CD8-positive, alpha-beta memory T cell (primary cell): ENCODE measurements around the gene SEZ6L. TPM values are rescaled to one million over a fixed set of nuclear protein-coding genes. Genes with fewer than 3 reads are reported as not detected.

Source experiments
- CTCF ChIA-PET: fragments of 350-600 bp; sonication (Branson Sonifier 250); formaldehyde crosslinking; loops from one replicate; lab custom pipeline; 2021; ENCODE audit warnings: antibody characterized with exemption; lab: Charles Lee
- POLR2A ChIA-PET: fragments of 350-600 bp; sonication (Branson Sonifier 250); formaldehyde crosslinking; loops from one replicate; lab custom pipeline; 2021; ENCODE audit warnings: antibody characterized with exemption; lab: Charles Lee
- DNase-seq, 5 donors: peaks; one replicate each; pipeline versions ENCODE4 v3.0.0 to v3.0.0-alpha.2; 2020 to 2022; ENCODE audit warnings: mixed read lengths in 1 of 5
- H3K27ac ChIP-seq: one replicate; pipeline ENCODE4 v1.7.0; 2013; ENCODE audit warnings: low read depth, mild to moderate bottlenecking, low read length, moderate library complexity
- H3K27me3 ChIP-seq: 2 replicates; pipeline ENCODE4 v1.7.0; 2013; ENCODE audit warnings: low read length, mild to moderate bottlenecking; ENCODE audit not compliant: insufficient read depth, poor library complexity, severe bottlenecking
- H3K36me3 ChIP-seq: 2 replicates; pipeline ENCODE4 v1.7.0; 2013; ENCODE audit warnings: mild to moderate bottlenecking, low read length, moderate library complexity; ENCODE audit not compliant: insufficient read depth
- H3K4me1 ChIP-seq: 2 replicates; pipeline ENCODE4 v1.7.0; 2013; ENCODE audit warnings: mild to moderate bottlenecking, low read length, moderate library complexity; ENCODE audit not compliant: insufficient read depth
- H3K4me3 ChIP-seq: 2 replicates; pipeline ENCODE4 v1.7.0; 2013; ENCODE audit warnings: mild to moderate bottlenecking, low read length
- H3K9me3 ChIP-seq: 2 replicates; pipeline ENCODE4 v1.7.0; 2013; ENCODE audit warnings: mild to moderate bottlenecking, low read length
- H3K27ac Mint-ChIP-seq, 8 donors: one replicate each; pipeline ENCODE4 v1.8.0; 2020 to 2021; ENCODE audit warnings: mixed read lengths in 8 of 8, mild to moderate bottlenecking in 6 of 8, inconsistent platforms in 3 of 8, moderate library complexity in 3 of 8
- H3K27me3 Mint-ChIP-seq, 2 donors: one replicate each; pipeline ENCODE4 v1.8.0; 2020 to 2021; ENCODE audit warnings: mixed read lengths in 2 of 2, mild to moderate bottlenecking in 1 of 2, moderate library complexity in 1 of 2
- H3K36me3 Mint-ChIP-seq, 3 donors: one replicate each; pipeline ENCODE4 v1.8.0; 2020 to 2021; ENCODE audit warnings: mixed read lengths in 3 of 3, inconsistent platforms in 1 of 3, mild to moderate bottlenecking in 1 of 3
- H3K4me1 Mint-ChIP-seq, 3 donors: one replicate each; pipeline ENCODE4 v1.8.0; 2020 to 2021; ENCODE audit warnings: mixed read lengths in 3 of 3, inconsistent platforms in 1 of 3, mild to moderate bottlenecking in 1 of 3
- H3K4me3 Mint-ChIP-seq, 7 donors: one replicate each; pipeline ENCODE4 v1.8.0; 2020 to 2021; ENCODE audit warnings: mixed read lengths in 7 of 7, mild to moderate bottlenecking in 6 of 7, moderate library complexity in 4 of 7, inconsistent platforms in 2 of 7
- H3K9me3 Mint-ChIP-seq, 5 donors: one replicate each; pipeline ENCODE4 v1.8.0; 2020 to 2022; ENCODE audit warnings: mixed read lengths in 5 of 5, mild to moderate bottlenecking in 3 of 5, moderate library complexity in 2 of 5, inconsistent platforms in 1 of 5
- polyA plus RNA-seq: library from polyadenylated mRNA; unstranded; fragments of 300-500 nt; fragmentation: Illumina TruSeq; gene quantifications from one replicate; pipeline ENCODE4 v1.2.3, GENCODE V29; 2021
- total RNA-seq, 2 experiments: library from RNA; stranded (reverse); gene quantifications; one replicate each; pipeline ENCODE4 v1.2.3, GENCODE V29; 2021

Gene SEZ6L
- total and polyA plus RNA-seq, 3 experiments from 2014 or later = not detected

DNA sequence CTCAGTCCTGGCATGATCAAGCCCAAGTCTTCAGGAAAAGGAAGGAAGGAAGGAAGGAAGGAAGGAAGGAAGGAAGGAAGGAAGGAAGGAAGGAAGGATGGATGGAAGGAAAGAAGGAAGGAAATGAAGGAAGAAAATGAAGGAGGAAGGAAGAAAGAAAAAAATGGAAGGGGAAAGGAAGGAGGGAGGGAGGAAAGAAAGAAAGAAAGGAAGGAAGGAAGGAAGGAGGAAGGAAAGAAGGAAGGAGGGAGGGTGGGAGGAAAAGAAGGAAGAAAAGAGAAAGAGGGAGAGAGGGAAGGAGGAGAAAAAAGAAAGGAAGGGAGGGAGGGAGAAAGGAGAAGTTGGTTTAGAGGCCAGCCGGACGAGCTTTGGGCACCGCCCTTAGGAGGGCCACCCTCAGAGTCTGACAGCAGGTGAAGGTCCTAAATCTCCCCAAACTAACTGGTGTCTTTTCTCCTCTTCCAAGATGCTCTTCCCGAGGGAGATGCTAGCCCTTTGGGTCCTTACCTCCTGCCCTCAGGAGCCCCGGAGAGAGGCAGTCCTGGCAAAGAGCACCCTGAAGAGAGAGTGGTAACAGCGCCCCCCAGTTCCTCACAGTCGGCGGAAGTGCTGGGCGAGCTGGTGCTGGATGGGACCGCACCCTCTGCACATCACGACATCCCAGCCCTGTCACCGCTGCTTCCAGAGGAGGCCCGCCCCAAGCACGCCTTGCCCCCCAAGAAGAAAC is 122.8 kb downstream of the SEZ6L start:
- Histone ChIP-seq H3K36me3 (no peaks in the 10 kb centered on the region), H3K9me3 (no peaks in the 10 kb centered on the region), H3K27me3 (peaks cover 7% of the 10 kb centered on the region), H3K4me3 (no peak overlapping the region), H3K4me1 (peaks cover 16% of the 10 kb centered on the region), H3K27ac (no peak overlapping the region)
- ChIA-PET CTCF (interaction anchor here (0.6 kb wide), 1 partner anchor 24 kb away, joined by 3 read pairs; no protein-coding TSS in a partner anchor), POLR2A (no interaction called here)
- DNase-seq = no peak
- no peak overlapping the region for H3K27ac Mint-ChIP-seq
- H3K9me3 Mint-ChIP-seq = no peaks in the 10 kb centered on the region
- H3K27me3 Mint-ChIP-seq = peaks cover 3 to 6% of the 10 kb centered on the region in 2 donors
- H3K4me1 Mint-ChIP-seq = peaks cover 10 to 17% (median 14%) of the 10 kb centered on the region in 3 donors
- no peak overlapping the region for H3K4me3 Mint-ChIP-seq
- H3K36me3 Mint-ChIP-seq = no peaks in the 10 kb centered on the region

- H3K27me3 Mint-ChIP-seq = peaks cover 0 to 3% of the 10 kb centered on the region in 2 donors
- Histone ChIP-seq H3K4me1 (peaks cover 16% of the 10 kb centered on the region), H3K36me3 (no peaks in the 10 kb centered on the region), H3K27ac (no peak overlapping the region), H3K27me3 (peaks cover 7% of the 10 kb centered on the region), H3K4me3 (no peak overlapping the region), H3K9me3 (no peaks in the 10 kb centered on the region)
- no peaks in the 10 kb centered on the region for H3K9me3 Mint-ChIP-seq
- ChIA-PET CTCF (no interaction called here), POLR2A (no interaction called here)
- no peak overlapping the region for H3K4me3 Mint-ChIP-seq
- H3K36me3 Mint-ChIP-seq = no peaks in the 10 kb centered on the region
- H3K4me1 Mint-ChIP-seq = peaks cover 10 to 17% (median 14%) of the 10 kb centered on the region in 3 donors
- no peak overlapping the region for H3K27ac Mint-ChIP-seq
- no peak for DNase-seq
Observed at GRCh38 chr22:26292667-26292995, 123.4 kb downstream of the SEZ6L start.

DNA sequence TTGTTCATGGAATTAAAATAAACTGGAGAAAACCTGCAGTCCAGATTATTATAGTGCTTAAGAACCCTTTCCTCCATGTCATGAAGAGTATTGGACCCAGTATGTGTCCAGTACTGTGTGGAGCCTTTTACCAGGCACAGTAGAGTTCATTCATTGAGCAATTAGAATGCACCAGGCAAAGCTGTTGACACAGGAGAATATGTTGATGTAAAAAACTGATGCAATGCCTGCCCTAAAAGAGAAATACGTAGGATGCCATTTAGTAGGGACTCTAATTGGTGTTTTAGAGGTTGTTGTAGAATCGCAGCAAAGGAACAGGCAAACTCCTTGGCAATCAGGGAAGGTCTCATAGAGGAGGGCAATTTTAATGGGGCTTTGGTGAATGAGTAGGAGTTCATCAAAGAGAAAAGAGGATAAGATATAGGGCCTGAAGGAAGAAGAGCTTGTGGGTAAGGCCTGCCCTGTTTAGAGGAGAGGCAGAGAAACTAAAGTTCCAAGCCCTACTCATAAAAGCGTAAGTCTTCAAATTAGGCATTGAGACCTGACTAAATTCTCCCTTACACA is 126.4 kb downstream of the SEZ6L start:
- H3K9me3 Mint-ChIP-seq = no peaks in the 10 kb centered on the region
- H3K36me3 ChIP-seq = no peaks in the 10 kb centered on the region
- H3K4me1 ChIP-seq = peaks cover 16% of the 10 kb centered on the region
- no peak overlapping the region for H3K27ac Mint-ChIP-seq
- H3K4me3 Mint-ChIP-seq = no peak overlapping the region
- no peaks in the 10 kb centered on the region for H3K9me3 ChIP-seq
- ChIA-PET CTCF (no interaction called here), POLR2A (no interaction called here)
- peaks cover 10 to 17% (median 14%) of the 10 kb centered on the region in 3 donors for H3K4me1 Mint-ChIP-seq
- H3K36me3 Mint-ChIP-seq = no peaks in the 10 kb centered on the region
- H3K27ac ChIP-seq = no peak overlapping the region
- H3K27me3 Mint-ChIP-seq = no peaks in the 10 kb centered on the region
- DNase-seq = no peak
- no peaks in the 10 kb centered on the region for H3K27me3 ChIP-seq
- H3K4me3 ChIP-seq = no peak overlapping the region

DNA sequence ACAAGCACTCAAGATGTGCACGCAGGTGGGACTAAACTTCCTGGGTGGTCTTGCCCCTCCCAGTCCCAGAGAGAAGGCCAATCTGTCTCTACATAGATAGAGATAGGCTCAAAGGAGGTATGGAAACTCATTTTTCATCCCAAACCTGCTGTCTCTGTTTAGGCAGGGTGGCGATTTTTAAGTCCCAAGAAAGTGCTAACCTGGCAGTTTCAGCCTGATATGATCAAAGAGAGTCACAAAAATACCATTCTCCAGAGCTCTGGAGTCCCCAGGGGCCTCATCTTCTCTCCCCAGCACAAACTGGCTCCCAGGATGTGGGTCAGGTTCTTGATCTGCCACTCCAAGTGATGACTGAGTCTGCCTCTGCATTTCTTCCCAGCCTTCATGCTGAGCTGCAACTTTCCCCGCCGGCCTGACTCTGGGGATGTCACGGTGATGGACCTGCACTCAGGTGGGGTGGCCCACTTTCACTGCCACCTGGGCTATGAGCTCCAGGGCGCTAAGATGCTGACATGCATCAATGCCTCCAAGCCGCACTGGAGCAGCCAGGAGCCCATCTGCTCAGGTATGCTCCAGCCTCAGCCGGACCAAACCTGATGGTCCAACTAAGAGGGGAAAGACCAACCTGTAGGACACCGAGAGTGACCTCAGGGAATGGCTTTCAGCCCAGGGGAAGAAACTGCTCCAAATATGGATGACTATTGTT is 129.5 kb downstream of the SEZ6L start:
- Mint-ChIP-seq H3K36me3 (no peaks in the 10 kb centered on the region), H3K27me3 (peaks cover 9 to 28% of the 10 kb centered on the region in 2 donors), H3K4me1 (peaks cover 10 to 16% (median 14%) of the 10 kb centered on the region in 3 donors), H3K9me3 (no peaks in the 10 kb centered on the region), H3K4me3 (no peak overlapping the region), H3K27ac (no peak overlapping the region)
- no peak for DNase-seq
- ChIA-PET CTCF (no interaction called here), POLR2A (no interaction called here)
- no peak overlapping the region for H3K27ac ChIP-seq
- no peak overlapping the region for H3K4me3 ChIP-seq
- no peaks in the 10 kb centered on the region for H3K9me3 ChIP-seq
- peaks cover 6% of the 10 kb centered on the region for H3K27me3 ChIP-seq
- H3K36me3 ChIP-seq = no peaks in the 10 kb centered on the region
- H3K4me1 ChIP-seq = peaks cover 16% of the 10 kb centered on the region

GRCh38 chr22:26302726-26303125 is 133.5 kb downstream of the SEZ6L start:
- Mint-ChIP-seq H3K4me3 (no peak overlapping the region), H3K4me1 (no peaks in the 10 kb centered on the region), H3K27ac (no peak overlapping the region), H3K36me3 (no peaks in the 10 kb centered on the region), H3K27me3 (peaks cover 11 to 51% of the 10 kb centered on the region in 2 donors), H3K9me3 (no peaks in the 10 kb centered on the region)
- H3K27ac ChIP-seq = no peak overlapping the region
- no peak overlapping the region for H3K4me3 ChIP-seq
- no peak for DNase-seq
- no peaks in the 10 kb centered on the region for H3K36me3 ChIP-seq
- H3K4me1 ChIP-seq = no peaks in the 10 kb centered on the region
- no peaks in the 10 kb centered on the region for H3K9me3 ChIP-seq
- CTCF ChIA-PET = no interaction called here
- POLR2A ChIA-PET = no interaction called here
- peaks cover 6% of the 10 kb centered on the region for H3K27me3 ChIP-seq

DNA sequence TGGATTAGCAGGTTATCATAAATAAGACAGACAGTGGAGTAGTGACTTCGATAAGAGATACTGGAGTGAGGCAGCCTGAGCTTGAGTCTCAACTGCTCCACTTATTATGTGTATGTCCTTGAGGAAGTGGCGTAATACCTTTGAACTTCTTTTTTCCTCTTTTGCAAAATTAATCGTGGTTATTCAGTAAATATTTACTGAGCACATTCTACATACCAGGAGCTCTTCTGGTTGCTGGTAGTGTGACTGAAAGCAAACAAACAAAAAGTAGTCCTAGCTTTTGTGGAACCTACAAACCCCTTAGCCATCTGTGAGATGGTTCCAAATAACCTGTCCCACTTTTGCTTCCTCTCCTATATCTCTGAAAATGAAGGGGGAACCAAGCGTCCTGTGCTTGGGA is 134.2 kb downstream of the SEZ6L start:
- CTCF ChIA-PET = no interaction called here
- POLR2A ChIA-PET = no interaction called here
- H3K27me3 Mint-ChIP-seq = peaks cover 11 to 56% of the 10 kb centered on the region in 2 donors

GRCh38 chr22:26304730-26305129 is 135.5 kb downstream of the SEZ6L start:
- DNase-seq = no peak
- no peaks in the 10 kb centered on the region for H3K9me3 ChIP-seq
- no peaks in the 10 kb centered on the region for H3K36me3 ChIP-seq
- no peaks in the 10 kb centered on the region for H3K4me1 ChIP-seq
- H3K4me3 Mint-ChIP-seq = no peak overlapping the region
- H3K4me1 Mint-ChIP-seq = no peaks in the 10 kb centered on the region
- no peak overlapping the region for H3K4me3 ChIP-seq
- H3K27ac Mint-ChIP-seq = no peak overlapping the region
- H3K9me3 Mint-ChIP-seq = no peaks in the 10 kb centered on the region
- no peaks in the 10 kb centered on the region for H3K36me3 Mint-ChIP-seq
- H3K27ac ChIP-seq = no peak overlapping the region
- ChIA-PET POLR2A (no interaction called here), CTCF (interaction anchor here (0.6 kb wide), 1 partner anchor 10 kb away, joined by 3 read pairs; no protein-coding TSS in a partner anchor)
- H3K27me3 Mint-ChIP-seq = peaks cover 12 to 66% of the 10 kb centered on the region in 2 donors
- H3K27me3 ChIP-seq = peaks cover 6% of the 10 kb centered on the region

More for the DNA sequence above, 134.2 kb downstream of the SEZ6L start:
- H3K4me1 Mint-ChIP-seq = no peaks in the 10 kb centered on the region
- Histone ChIP-seq H3K9me3 (no peaks in the 10 kb centered on the region), H3K4me1 (no peaks in the 10 kb centered on the region), H3K36me3 (no peaks in the 10 kb centered on the region), H3K4me3 (no peak overlapping the region), H3K27me3 (peaks cover 6% of the 10 kb centered on the region), H3K27ac (no peak overlapping the region)
- H3K9me3 Mint-ChIP-seq = no peaks in the 10 kb centered on the region
- H3K4me3 Mint-ChIP-seq = no peak overlapping the region
- no peak overlapping the region for H3K27ac Mint-ChIP-seq
- no peaks in the 10 kb centered on the region for H3K36me3 Mint-ChIP-seq
- DNase-seq = no peak

DNA sequence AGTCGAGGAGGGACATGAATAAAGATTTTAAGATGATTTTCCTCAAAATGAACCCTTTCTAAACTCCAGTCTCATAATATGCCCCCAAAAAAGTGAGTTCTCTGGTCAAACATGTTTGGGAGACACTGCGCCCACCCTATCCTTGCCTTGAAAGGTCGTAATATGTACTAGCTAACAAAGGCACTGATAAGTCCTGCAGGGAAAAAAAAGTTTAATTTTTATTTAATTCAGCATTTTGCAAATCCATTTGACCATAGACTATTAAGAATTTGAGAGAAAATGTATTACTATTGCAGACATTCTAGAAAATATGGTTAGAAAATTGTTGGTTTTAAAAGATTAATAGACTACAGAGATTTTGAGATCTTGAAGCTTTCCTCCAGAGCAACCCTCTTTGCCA is 139.2 kb downstream of the SEZ6L start:
- Histone ChIP-seq H3K4me3 (no peak overlapping the region), H3K27ac (no peak overlapping the region), H3K4me1 (no peaks in the 10 kb centered on the region), H3K27me3 (peaks cover 7% of the 10 kb centered on the region), H3K36me3 (no peaks in the 10 kb centered on the region), H3K9me3 (no peaks in the 10 kb centered on the region)
- H3K4me3 Mint-ChIP-seq = no peak overlapping the region
- DNase-seq = no peak
- H3K36me3 Mint-ChIP-seq = no peaks in the 10 kb centered on the region
- no peaks in the 10 kb centered on the region for H3K4me1 Mint-ChIP-seq
- POLR2A ChIA-PET = no interaction called here
- CTCF ChIA-PET = no interaction called here
- no peaks in the 10 kb centered on the region for H3K9me3 Mint-ChIP-seq
- H3K27ac Mint-ChIP-seq = no peak overlapping the region
- peaks cover 5 to 58% of the 10 kb centered on the region in 2 donors for H3K27me3 Mint-ChIP-seq
